Stimulated activated CD4-positive, alpha-beta T cell treated with anti-CD3 and anti-CD28 coated beads, Interleukin-1b, Interleukin-23, amount 100 ng/mL, for 24 hours (primary cell): Measurements from ENCODE around the gene ELK3.

Experiments used
- DNase-seq, 4 experiments: peaks; one replicate each; pipeline ENCODE4 v3.0.0-alpha.2; 2020; ENCODE audit warnings: low read depth in 4 of 4, low spot score in 1 of 4

Gene ELK3

GRCh38 chr12:96256672-96257361 lies 62.6 kb downstream of the ELK3 start:
- DNase-seq = no peak

GRCh38 chr12:96257550-96258103 lies 63.5 kb downstream of the ELK3 start:
- no peak for DNase-seq

- DNase-seq = no peak
These were observed 64.2 kb downstream of the ELK3 start for GRCh38 chr12:96258104-96258961.

GRCh38 chr12:96260231-96260630 lies 66.1 kb downstream of the ELK3 start:
- no peak for DNase-seq

- DNase-seq = no peak
These were observed 66.5 kb downstream of the ELK3 start for GRCh38 chr12:96260644-96261043.

- DNase-seq = no peak
These were observed 67.4 kb downstream of the ELK3 start for GRCh38 chr12:96261557-96261956.

GRCh38 chr12:96263449-96263902 lies 69.3 kb downstream of the ELK3 start:
- DNase-seq = no peak

GRCh38 chr12:96265400-96265799 lies 71.2 kb downstream of the ELK3 start:
- no peak for DNase-seq

GRCh38 chr12:96265836-96266235 lies 71.7 kb downstream of the ELK3 start:
- no peak for DNase-seq

GRCh38 chr12:96266238-96266637 lies 72.1 kb downstream of the ELK3 start:
- DNase-seq = no peak

GRCh38 chr12:96271469-96272199 lies 77.5 kb downstream of the ELK3 start:
- no peak for DNase-seq

GRCh38 chr12:96274331-96274730 lies 80.2 kb downstream of the ELK3 start:
- DNase-seq = no peak

- no peak for DNase-seq
These were observed 91.0 kb downstream of the ELK3 start for GRCh38 chr12:96285158-96285557.

- DNase-seq = no peak
These were observed 94.9 kb downstream of the ELK3 start for GRCh38 chr12:96289067-96289466.

GRCh38 chr12:96293093-96293492 lies 98.9 kb downstream of the ELK3 start:
- DNase-seq = no peak

GRCh38 chr12:96294831-96295230 lies 100.7 kb downstream of the ELK3 start:
- no peak for DNase-seq

GRCh38 chr12:96295532-96296160 lies 101.5 kb downstream of the ELK3 start:
- DNase-seq = no peak

- no peak for DNase-seq
These were observed 103.3 kb downstream of the ELK3 start for GRCh38 chr12:96297504-96297903.

- DNase-seq = no peak
These were observed 105.9 kb downstream of the ELK3 start for GRCh38 chr12:96300064-96300463.

- DNase-seq = no peak
These were observed 107.6 kb downstream of the ELK3 start for GRCh38 chr12:96301732-96302131.
